M059J (cell line): ENCODE measurements around the gene COQ10A. TPM values are rescaled to one million over a fixed set of nuclear protein-coding genes. Genes with fewer than 3 reads are reported as not detected.
A peak's percentile ranks its signal among the peaks of the same experiment; 100 is the strongest.

Experiments
- DNase-seq: peaks from one replicate; pipeline ENCODE4 v3.0.0-alpha.2; 2012; ENCODE audit warnings: low read depth
- total RNA-seq: library from RNA; depleted of rRNA; stranded (reverse); fragments of >200 nt; shearing (Covaris generic); gene quantifications from 2 replicates; pipeline ENCODE4 v1.2.3, GENCODE V29; 2014; rRNA removed

Gene COQ10A
- total RNA-seq, 1 experiment from 2014 or later, result 17.1 TPM

GRCh38 chr12:56315622-56316473 lies 49.1 kb downstream of the COQ10A start, which contains the start of gene CNPY2:
Gene CNPY2 (minus strand): TSS chr12:56315988. CDS start chr12:56315217, 771 bp downstream.
- peak; percentile 99 for DNase-seq

GRCh38 chr12:56317675-56318074 lies 50.9 kb downstream of the COQ10A start:
- DNase-seq, result no peak

Other genes with a start within 250 kb of the COQ10A start
- 0.57 and 1.2 TPM in 2 replicates for gene IKZF4, start 245.9 kb upstream of the COQ10A start, total RNA-seq
- 1,969 and 2,525 TPM in 2 replicates for gene RPS26, start 225.0 kb upstream of the COQ10A start, total RNA-seq
- gene ERBB3, start 186.8 kb upstream of the COQ10A start, total RNA-seq, result 0.37 TPM in 1 of 2 replicates, not detected in the other
- 134 and 184 TPM in 2 replicates for gene PA2G4, start 162.4 kb upstream of the COQ10A start, total RNA-seq
- gene RPL41, start 150.3 kb upstream of the COQ10A start, total RNA-seq, result 2,885 and 2,938 TPM in 2 replicates
- gene ZC3H10, start 148.7 kb upstream of the COQ10A start, total RNA-seq, result 1.4 and 2.1 TPM in 2 replicates
- 86.5 and 117 TPM in 2 replicates for gene ESYT1, start 138.7 kb upstream of the COQ10A start, total RNA-seq
- 84.5 and 88.7 TPM in 2 replicates for gene MYL6B, start 114.4 kb upstream of the COQ10A start, total RNA-seq
- gene MYL6, start 108.6 kb upstream of the COQ10A start, total RNA-seq, result 2,913 and 3,348 TPM in 2 replicates
- gene SMARCC2, start 77.5 kb upstream of the COQ10A start, total RNA-seq, result 32.4 and 34.5 TPM in 2 replicates
- gene RNF41, start 45.0 kb upstream of the COQ10A start, total RNA-seq, result 42.8 and 54.9 TPM in 2 replicates
- 64.4 and 73.3 TPM in 2 replicates for gene NABP2, start 42.6 kb upstream of the COQ10A start, total RNA-seq
- not detected in 2 replicates for gene SLC39A5, start 36.9 kb upstream of the COQ10A start, total RNA-seq
- 15.8 and 19.2 TPM in 2 replicates for gene ANKRD52, start 8.6 kb upstream of the COQ10A start, total RNA-seq
- gene CS, start 33.4 kb downstream of the COQ10A start, total RNA-seq, result 120 and 153 TPM in 2 replicates
- gene CNPY2, start 49.0 kb downstream of the COQ10A start, total RNA-seq, result 182 and 223 TPM in 2 replicates
- 5.1 and 10.2 TPM in 2 replicates for gene PAN2, start 67.1 kb downstream of the COQ10A start, total RNA-seq
- not detected in 2 replicates for gene IL23A, start 71.9 kb downstream of the COQ10A start, total RNA-seq
- gene STAT2, start 93.2 kb downstream of the COQ10A start, total RNA-seq, result 354 and 382 TPM in 2 replicates
- gene APOF, start 95.9 kb downstream of the COQ10A start, total RNA-seq, result not detected in 2 replicates
- 6.5 and 11.9 TPM in 2 replicates for gene TIMELESS, start 182.5 kb downstream of the COQ10A start, total RNA-seq
- gene MIP, start 187.7 kb downstream of the COQ10A start, total RNA-seq, result 0.15 TPM in 1 of 2 replicates, not detected in the other
- gene SPRYD4, start 201.6 kb downstream of the COQ10A start, total RNA-seq, result 1.3 and 1.4 TPM in 2 replicates
- 0.32 TPM in 1 of 2 replicates, not detected in the other for gene GLS2, start 221.2 kb downstream of the COQ10A start, total RNA-seq